GM12878 (cell line): ENCODE measurements around the gene C21orf58. TPM values are rescaled to one million over a fixed set of nuclear protein-coding genes. Genes with fewer than 3 reads are reported as not detected.

ENCODE experiments used
- ATAC-seq: fragments of 200-7000 bp; cut with Tn5 transposase; 3 replicates; pipeline ENCODE4 v1.9.1; 2020; ENCODE audit warnings: mild to moderate bottlenecking, moderate library complexity
- BruUV-seq: library from RNA; stranded (reverse); fragments of 400-500 nt; replicated peaks from 2 replicates; lab custom pipeline; 2021; lab: Mats Ljungman, UMichigan
- CTCF ChIA-PET: fragments of 300-600 bp; sonication (Branson Sonifier 250); formaldehyde crosslinking; extraction: SDS; loops from one replicate; lab custom pipeline; 2021; ENCODE audit warnings: inconsistent platforms; lab: Yijun Ruan, JAX
- POLR2A ChIA-PET: fragments of 350-600 bp; formaldehyde crosslinking; extraction: SDS; loops from one replicate; lab custom pipeline; 2021; ENCODE audit warnings: inconsistent platforms; lab: Charles Lee
- RAD21 ChIA-PET: fragments of 300-600 bp; sonication (Branson Sonifier 250); formaldehyde crosslinking; loops from one replicate; lab custom pipeline; 2023; ENCODE audit warnings: antibody characterized with exemption; ENCODE audit not compliant: unreplicated experiment; lab: Charles Lee
- SMC1A ChIA-PET: fragments of 300-600 bp; sonication (Branson Sonifier 250); formaldehyde crosslinking; loops from one replicate; lab custom pipeline; 2023; ENCODE audit not compliant: unreplicated experiment, uncharacterized antibody; lab: Charles Lee
- DNase-seq: peaks from one replicate; pipeline ENCODE4 v3.0.0-alpha.2; 2011; ENCODE audit warnings: low read depth, low spot score
- FAIRE-seq: peaks from 3 replicates; lab custom pipeline; 2011; peaks lifted over from hg19 to GRCh38; lab: Jason Lieb, UNC
- H2AFZ ChIP-seq: 2 replicates; pipeline ENCODE4 v1.6.0; 2011; ENCODE audit warnings: low read depth, low read length, control low read depth; ENCODE audit not compliant: control insufficient read depth
- H3K27ac ChIP-seq: 2 replicates; pipeline ENCODE4 v1.5.1; 2011; ENCODE audit warnings: control low read depth; ENCODE audit not compliant: control insufficient read depth, insufficient read depth
- H3K27me3 ChIP-seq, 2 experiments: replicated peaks in 1 of 2; 2 replicates each; pipeline versions ENCODE4 v1.6.0 to v1.6.1; 2011; ENCODE audit warnings: low read length in 1 of 2; ENCODE audit not compliant: control insufficient read depth in 2 of 2, insufficient read depth in 2 of 2
- H3K36me3 ChIP-seq, 2 experiments: 2 replicates each; pipeline ENCODE4 v1.5.1; 2011; ENCODE audit warnings: low read length in 1 of 2; ENCODE audit not compliant: control insufficient read depth in 2 of 2, insufficient read depth in 2 of 2
- H3K4me1 ChIP-seq: 2 replicates; pipeline ENCODE4 v1.6.1; 2011; ENCODE audit warnings: mild to moderate bottlenecking, low read length, moderate library complexity, mixed read lengths; ENCODE audit not compliant: control insufficient read depth, insufficient read depth
- H3K4me2 ChIP-seq: 2 replicates; pipeline ENCODE4 v1.6.0; 2011; ENCODE audit warnings: control low read depth; ENCODE audit not compliant: control insufficient read depth, insufficient read depth
- H3K4me3 ChIP-seq: fragments of 200-600 bp; sonication (generic); 2 replicates; pipeline ENCODE4 v1.5.1; 2016
- H3K79me2 ChIP-seq: 2 replicates; pipeline ENCODE4 v1.6.0; 2011; ENCODE audit warnings: low read length; ENCODE audit not compliant: control insufficient read depth, insufficient read depth
- H3K9ac ChIP-seq: 2 replicates; pipeline ENCODE4 v1.8.0; 2011; ENCODE audit warnings: low read length, control low read depth, mixed read lengths; ENCODE audit not compliant: control insufficient read depth, insufficient read depth
- H3K9me3 ChIP-seq: replicated peaks from 3 replicates; pipeline ENCODE4 v1.5.1; 2011; ENCODE audit warnings: mild to moderate bottlenecking, low read length; ENCODE audit not compliant: control insufficient read depth, insufficient read depth
- H4K20me1 ChIP-seq: 2 replicates; pipeline ENCODE4 v1.6.0; 2011; ENCODE audit not compliant: control insufficient read depth, insufficient read depth
- BRCA1 ChIP-seq: IDR thresholded peaks from 2 replicates; pipeline ENCODE4 v1.6.1; 2011; ENCODE audit warnings: low read depth, low read length, improper control_type of control experiment
- CBFB ChIP-seq: IDR thresholded peaks from 2 replicates; pipeline ENCODE4 v1.6.1; 2016; ENCODE audit warnings: antibody characterized with exemption, low read depth
- CBX3 ChIP-seq: fragments of 200-600 bp; sonication (generic); IDR thresholded peaks from 2 replicates; pipeline ENCODE4 v1.6.1; 2016; ENCODE audit warnings: low read depth, borderline replicate concordance
- FOXM1 ChIP-seq: IDR thresholded peaks from 2 replicates; pipeline ENCODE4 v1.6.1; 2012; ENCODE audit warnings: low read depth, mild to moderate bottlenecking, inconsistent platforms, low read length, moderate library complexity
- IKZF1 ChIP-seq: fragments of 450-650 bp; conservative IDR thresholded peaks from 2 replicates; pipeline ENCODE4 v1.6.1; 2017; ENCODE audit warnings: antibody characterized with exemption, mild to moderate bottlenecking
- KDM1A ChIP-seq: fragments of 200-600 bp; sonication (generic); IDR thresholded peaks from 2 replicates; pipeline ENCODE4 v1.6.1; 2016; ENCODE audit warnings: borderline replicate concordance
- NR2C1 ChIP-seq: fragments of 450-650 bp; IDR thresholded peaks from 2 replicates; pipeline ENCODE4 v1.6.1; 2017; ENCODE audit warnings: antibody characterized with exemption, mild to moderate bottlenecking, moderate library complexity
- PAX5 ChIP-seq: IDR thresholded peaks from 2 replicates; pipeline ENCODE4 v1.6.1; 2011; ENCODE audit warnings: low read depth, low read length, borderline replicate concordance
- POLR2A ChIP-seq: IDR thresholded peaks from 2 replicates; pipeline ENCODE4 v1.6.1; 2011; ENCODE audit warnings: low read depth, mild to moderate bottlenecking, low read length
- SPI1 ChIP-seq: IDR thresholded peaks from 2 replicates; pipeline ENCODE4 v1.6.1; 2011; ENCODE audit warnings: low read depth, mild to moderate bottlenecking, low read length, moderate library complexity, borderline replicate concordance; ENCODE audit not compliant: insufficient read depth
- TBL1XR1 ChIP-seq: IDR thresholded peaks from 2 replicates; pipeline ENCODE4 v1.6.1; 2012; ENCODE audit warnings: low read depth, low read length, improper control_type of control experiment
- ZSCAN29 ChIP-seq: fragments of 450-650 bp; IDR thresholded peaks from 2 replicates; pipeline ENCODE4 v1.6.1; 2017; ENCODE audit warnings: mild to moderate bottlenecking, moderate library complexity
- ZZZ3 ChIP-seq: IDR thresholded peaks from 2 replicates; pipeline ENCODE4 v1.6.1; 2011; ENCODE audit warnings: low read depth; ENCODE audit not compliant: control insufficient read depth, insufficient read length
- whole genome bisulfite sequencing: methylation state at CpG from one replicate; pipeline ENCODE4 v1.1.6; 2016; ENCODE audit warnings: low lambda C conversion rate; ENCODE audit not compliant: insufficient replicate concordance, insufficient coverage; ENCODE audit errors: missing lambda C conversion rate; 5-methylcytosine and 5-hydroxymethylcytosine counted together
- in situ Hi-C: fragments of 300-500 bp; cut with MboI; formaldehyde crosslinking; loops from 9 replicates; pipeline ENCODE4 v1.14.3; 2018; ENCODE audit warnings: mixed read lengths
- intact Hi-C: fragments of 100-400 bp; cut with micrococcal nuclease; formaldehyde crosslinking; loops from one replicate; pipeline ENCODE4 v1.14.2; 2022; ENCODE audit not compliant: unreplicated experiment
- polyA plus RNA-seq, 11 experiments: library from polyadenylated mRNA; depleted of rRNA in 4 of 11; unstranded in 6 of 11; stranded (reverse) in 5 of 11; fragments of >200 nt; fragmentation: Nextera tagmentation in 4 of 11; fragmentation: Illumina TruSeq in 1 of 11; extraction: Ambion mirVana in 4 of 11; extraction: Trizol in 1 of 11; gene quantifications; 1 replicate in 1 of 11; 2 replicates in 10 of 11; pipeline versions ENCODE4 v1.2.1 to v1.2.3, GENCODE V29; 2011 to 2016; ENCODE audit warnings: inconsistent platforms in 2 of 11, missing spikeins in 2 of 11, low read depth in 1 of 11
- total RNA-seq, 4 experiments: library from RNA; depleted of rRNA in 3 of 4; stranded (reverse); fragments of >200 nt in 3 of 4; fragmentation: Illumina TruSeq in 1 of 4; extraction: Trizol in 1 of 4; gene quantifications; 2 replicates each; pipeline versions ENCODE4 v1.2.1 to v1.2.3, GENCODE V29; 2013 to 2021
- TF ChIP-seq, protein P1 (sequence below): IDR thresholded peaks from 2 replicates; pipeline ENCODE4 v1.6.1; 2012; ENCODE audit warnings: improper control_type of control experiment, low read depth, low read length; ENCODE audit not compliant: insufficient replicate concordance
- TF ChIP-seq, protein P2 (sequence below): fragments of 450-650 bp; IDR thresholded peaks from 2 replicates; pipeline ENCODE4 v1.6.1; 2016; ENCODE audit warnings: mild to moderate bottlenecking
- TF ChIP-seq, protein P3 (sequence below): IDR thresholded peaks from 2 replicates; pipeline ENCODE4 v1.6.1; 2011; ENCODE audit warnings: low read depth, low read length, improper control_type of control experiment, borderline replicate concordance
- TF ChIP-seq, protein P4 (sequence below): fragments of 150-350 bp; IDR thresholded peaks from 2 replicates; pipeline ENCODE4 v1.6.1; 2014; ENCODE audit warnings: mild to moderate bottlenecking, low read depth, low read length

Gene C21orf58
- total and polyA plus RNA-seq, 10 of the 15 experiments (the other 5 are each of a cell fraction or from before 2014, with no cell fraction given) = 1.1 to 22.3 (median 11.8) TPM

DNA sequence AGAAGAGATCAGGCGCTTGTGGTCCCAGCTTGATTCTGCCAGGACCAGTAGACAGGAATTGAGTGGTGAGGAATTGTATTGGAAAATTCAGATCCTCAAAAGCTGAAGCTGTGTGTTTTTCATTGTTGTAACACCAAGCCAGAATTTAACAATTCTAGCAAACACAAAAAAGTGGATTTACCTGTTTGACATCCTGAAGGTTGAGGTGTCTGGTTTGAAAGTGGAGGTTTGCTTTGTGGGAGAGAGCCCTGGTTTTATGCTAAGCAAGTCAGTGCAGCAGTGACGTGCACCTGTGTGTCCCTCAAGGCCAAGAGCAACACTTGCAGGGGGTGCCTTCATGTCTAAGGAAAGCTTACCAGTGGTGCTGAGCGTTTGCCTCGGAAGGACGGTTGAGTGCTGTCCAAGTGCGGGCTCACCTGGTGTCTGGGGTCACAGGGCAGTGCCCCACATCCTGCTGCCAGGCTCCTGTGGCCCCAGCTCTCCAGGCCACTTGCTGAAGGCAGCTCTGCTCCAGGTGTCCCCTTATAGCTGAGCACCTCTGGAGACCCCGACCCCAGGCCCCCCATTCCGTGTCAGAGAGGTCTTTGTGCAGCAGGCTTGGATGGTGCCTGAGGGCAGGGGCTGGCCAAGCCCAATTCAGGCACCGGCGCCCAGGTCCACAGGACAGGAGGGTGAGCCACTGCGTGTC is 27.9 kb upstream of the C21orf58 start:
- H3K4me3 ChIP-seq = no peak overlapping the region
- FAIRE-seq = no peak
- H3K4me1 ChIP-seq = peaks cover under 1% of the 10 kb centered on the region; the same call in 1 of the 2 replicates
- POLR2A ChIA-PET = no interaction called here
- H3K79me2 ChIP-seq = no peaks in the 10 kb centered on the region
- no peak overlapping the region for H3K27ac ChIP-seq
- H3K9me3 ChIP-seq = no peaks in the 10 kb centered on the region
- RAD21 ChIA-PET = no interaction called here
- DNase-seq = no peak
- in situ Hi-C loops (no loop called here), intact Hi-C loops (no loop called here)
- SMC1A ChIA-PET = no interaction called here
- no peak overlapping the region for H3K4me2 ChIP-seq
- ATAC-seq = no peak
- CTCF ChIA-PET = interaction anchor here (1.3 kb wide), 1 partner anchor 97 kb away, joined by 4 read pairs; no protein-coding TSS in a partner anchor
- no peak overlapping the region for H2AFZ ChIP-seq
- H3K27me3 ChIP-seq = no peaks in the 10 kb centered on the region
- H3K36me3 ChIP-seq = peaks cover 19 to 70% of the 10 kb centered on the region in 2 experiments
- 93% methylated on average over 11 of the region's 11 CpGs for WGBS
- H3K9ac ChIP-seq = no peak overlapping the region
- no TSS peak for BruUV-seq
- no peaks in the 10 kb centered on the region for H4K20me1 ChIP-seq
- TF ChIP-seq FOXM1 (no peak), KDM1A (no peak), POLR2A (no peak), BRCA1 (no peak), CBFB (no peak), ZSCAN29 (no peak), NR2C1 (no peak), PAX5 (no peak), CBX3 (no peak), ZZZ3 (no peak), IKZF1 (no peak), TBL1XR1 (no peak), SPI1 (no peak)
- TF ChIP-seq, protein P1, sequence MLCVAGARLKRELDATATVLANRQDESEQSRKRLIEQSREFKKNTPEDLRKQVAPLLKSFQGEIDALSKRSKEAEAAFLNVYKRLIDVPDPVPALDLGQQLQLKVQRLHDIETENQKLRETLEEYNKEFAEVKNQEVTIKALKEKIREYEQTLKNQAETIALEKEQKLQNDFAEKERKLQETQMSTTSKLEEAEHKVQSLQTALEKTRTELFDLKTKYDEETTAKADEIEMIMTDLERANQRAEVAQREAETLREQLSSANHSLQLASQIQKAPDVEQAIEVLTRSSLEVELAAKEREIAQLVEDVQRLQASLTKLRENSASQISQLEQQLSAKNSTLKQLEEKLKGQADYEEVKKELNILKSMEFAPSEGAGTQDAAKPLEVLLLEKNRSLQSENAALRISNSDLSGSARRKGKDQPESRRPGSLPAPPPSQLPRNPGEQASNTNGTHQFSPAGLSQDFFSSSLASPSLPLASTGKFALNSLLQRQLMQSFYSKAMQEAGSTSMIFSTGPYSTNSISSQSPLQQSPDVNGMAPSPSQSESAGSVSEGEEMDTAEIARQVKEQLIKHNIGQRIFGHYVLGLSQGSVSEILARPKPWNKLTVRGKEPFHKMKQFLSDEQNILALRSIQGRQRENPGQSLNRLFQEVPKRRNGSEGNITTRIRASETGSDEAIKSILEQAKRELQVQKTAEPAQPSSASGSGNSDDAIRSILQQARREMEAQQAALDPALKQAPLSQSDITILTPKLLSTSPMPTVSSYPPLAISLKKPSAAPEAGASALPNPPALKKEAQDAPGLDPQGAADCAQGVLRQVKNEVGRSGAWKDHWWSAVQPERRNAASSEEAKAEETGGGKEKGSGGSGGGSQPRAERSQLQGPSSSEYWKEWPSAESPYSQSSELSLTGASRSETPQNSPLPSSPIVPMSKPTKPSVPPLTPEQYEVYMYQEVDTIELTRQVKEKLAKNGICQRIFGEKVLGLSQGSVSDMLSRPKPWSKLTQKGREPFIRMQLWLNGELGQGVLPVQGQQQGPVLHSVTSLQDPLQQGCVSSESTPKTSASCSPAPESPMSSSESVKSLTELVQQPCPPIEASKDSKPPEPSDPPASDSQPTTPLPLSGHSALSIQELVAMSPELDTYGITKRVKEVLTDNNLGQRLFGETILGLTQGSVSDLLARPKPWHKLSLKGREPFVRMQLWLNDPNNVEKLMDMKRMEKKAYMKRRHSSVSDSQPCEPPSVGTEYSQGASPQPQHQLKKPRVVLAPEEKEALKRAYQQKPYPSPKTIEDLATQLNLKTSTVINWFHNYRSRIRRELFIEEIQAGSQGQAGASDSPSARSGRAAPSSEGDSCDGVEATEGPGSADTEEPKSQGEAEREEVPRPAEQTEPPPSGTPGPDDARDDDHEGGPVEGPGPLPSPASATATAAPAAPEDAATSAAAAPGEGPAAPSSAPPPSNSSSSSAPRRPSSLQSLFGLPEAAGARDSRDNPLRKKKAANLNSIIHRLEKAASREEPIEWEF = no peak
- TF ChIP-seq, protein P2, sequence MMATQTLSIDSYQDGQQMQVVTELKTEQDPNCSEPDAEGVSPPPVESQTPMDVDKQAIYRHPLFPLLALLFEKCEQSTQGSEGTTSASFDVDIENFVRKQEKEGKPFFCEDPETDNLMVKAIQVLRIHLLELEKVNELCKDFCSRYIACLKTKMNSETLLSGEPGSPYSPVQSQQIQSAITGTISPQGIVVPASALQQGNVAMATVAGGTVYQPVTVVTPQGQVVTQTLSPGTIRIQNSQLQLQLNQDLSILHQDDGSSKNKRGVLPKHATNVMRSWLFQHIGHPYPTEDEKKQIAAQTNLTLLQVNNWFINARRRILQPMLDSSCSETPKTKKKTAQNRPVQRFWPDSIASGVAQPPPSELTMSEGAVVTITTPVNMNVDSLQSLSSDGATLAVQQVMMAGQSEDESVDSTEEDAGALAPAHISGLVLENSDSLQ = no peak
- TF ChIP-seq, protein P3, sequence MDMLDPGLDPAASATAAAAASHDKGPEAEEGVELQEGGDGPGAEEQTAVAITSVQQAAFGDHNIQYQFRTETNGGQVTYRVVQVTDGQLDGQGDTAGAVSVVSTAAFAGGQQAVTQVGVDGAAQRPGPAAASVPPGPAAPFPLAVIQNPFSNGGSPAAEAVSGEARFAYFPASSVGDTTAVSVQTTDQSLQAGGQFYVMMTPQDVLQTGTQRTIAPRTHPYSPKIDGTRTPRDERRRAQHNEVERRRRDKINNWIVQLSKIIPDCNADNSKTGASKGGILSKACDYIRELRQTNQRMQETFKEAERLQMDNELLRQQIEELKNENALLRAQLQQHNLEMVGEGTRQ = no peak
- TF ChIP-seq, protein P4, sequence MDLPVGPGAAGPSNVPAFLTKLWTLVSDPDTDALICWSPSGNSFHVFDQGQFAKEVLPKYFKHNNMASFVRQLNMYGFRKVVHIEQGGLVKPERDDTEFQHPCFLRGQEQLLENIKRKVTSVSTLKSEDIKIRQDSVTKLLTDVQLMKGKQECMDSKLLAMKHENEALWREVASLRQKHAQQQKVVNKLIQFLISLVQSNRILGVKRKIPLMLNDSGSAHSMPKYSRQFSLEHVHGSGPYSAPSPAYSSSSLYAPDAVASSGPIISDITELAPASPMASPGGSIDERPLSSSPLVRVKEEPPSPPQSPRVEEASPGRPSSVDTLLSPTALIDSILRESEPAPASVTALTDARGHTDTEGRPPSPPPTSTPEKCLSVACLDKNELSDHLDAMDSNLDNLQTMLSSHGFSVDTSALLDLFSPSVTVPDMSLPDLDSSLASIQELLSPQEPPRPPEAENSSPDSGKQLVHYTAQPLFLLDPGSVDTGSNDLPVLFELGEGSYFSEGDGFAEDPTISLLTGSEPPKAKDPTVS = no peak
